Natural killer cell treated with Interleukin-12 subunit alpha and Interleukin-12 subunit beta and Interleukin-15 and Interleukin-18, amount 100 ng/mL, for 72 hours (primary cell): ENCODE measurements around the gene HEMGN. TPM values are rescaled to one million over a fixed set of nuclear protein-coding genes. Genes with fewer than 3 reads are reported as not detected.

ENCODE experiments used
- ATAC-seq, 2 donors: fragments of 150-1000 bp; cut with Tn5 transposase in 1 of 2; sonication (Bioruptor Pico), chemical (Tn5 transposase) in 1 of 2; 2 replicates each; pipeline ENCODE4 v1.10.0; 2021
- DNase-seq: peaks from one replicate; pipeline ENCODE4 v3.0.0; 2022; ENCODE audit warnings: low spot score
- H3K27ac Mint-ChIP-seq, 2 donors: 1 replicate in 1 of 2; 2 replicates in 1 of 2; pipeline ENCODE4 v1.8.0; 2022; ENCODE audit warnings: mixed read lengths in 2 of 2, mild to moderate bottlenecking in 1 of 2, moderate library complexity in 1 of 2
- H3K27me3 Mint-ChIP-seq, 2 donors: 1 replicate in 1 of 2; 2 replicates in 1 of 2; pipeline ENCODE4 v1.8.0; 2022; ENCODE audit warnings: mixed read lengths in 2 of 2
- H3K36me3 Mint-ChIP-seq: one replicate; pipeline ENCODE4 v1.8.0; 2022; ENCODE audit warnings: mixed read lengths
- H3K4me1 Mint-ChIP-seq, 2 donors: 1 replicate in 1 of 2; 2 replicates in 1 of 2; pipeline ENCODE4 v1.8.0; 2022; ENCODE audit warnings: low read depth in 2 of 2, mixed read lengths in 2 of 2, mild to moderate bottlenecking in 1 of 2
- H3K4me3 Mint-ChIP-seq: one replicate; pipeline ENCODE4 v1.8.0; 2022; ENCODE audit warnings: mixed read lengths
- H3K9me3 Mint-ChIP-seq: 2 replicates; pipeline ENCODE4 v1.8.0; 2022; ENCODE audit warnings: mixed read lengths
- total RNA-seq, 2 donors: library from RNA; stranded (reverse); gene quantifications; one replicate each; pipeline ENCODE4 v1.2.3, GENCODE V29; 2022

Gene HEMGN
- total RNA-seq, 2 donors from 2014 or later = not detected

DNA sequence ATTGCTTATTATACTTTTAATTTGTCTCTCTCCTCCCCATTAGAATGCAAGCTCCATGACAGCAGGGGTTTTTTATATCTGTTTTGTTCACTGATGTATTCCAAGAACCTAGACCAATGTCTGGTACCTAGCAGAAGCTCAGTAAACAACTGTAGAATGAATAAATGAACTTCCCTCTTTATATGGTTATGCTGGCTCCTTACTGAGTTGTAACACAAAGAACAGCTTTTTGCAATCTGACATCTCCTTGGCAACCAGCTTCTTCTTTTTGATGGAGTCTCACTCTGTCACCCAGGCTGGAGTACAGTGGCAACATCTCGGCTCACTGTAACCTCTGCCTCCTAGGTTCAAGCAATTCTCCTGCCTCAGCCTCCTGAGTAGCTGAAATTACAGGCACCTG, 29.3 kb downstream of the HEMGN start:
- Mint-ChIP-seq H3K4me3 (no peak overlapping the region), H3K4me1 (peaks cover 38 to 46% of the 10 kb centered on the region in 2 donors), H3K27me3 (no peaks in the 10 kb centered on the region), H3K27ac (no peak overlapping the region), H3K36me3 (peaks cover 11% of the 10 kb centered on the region), H3K9me3 (no peaks in the 10 kb centered on the region)
- no peak for DNase-seq
- no peak for ATAC-seq

DNA sequence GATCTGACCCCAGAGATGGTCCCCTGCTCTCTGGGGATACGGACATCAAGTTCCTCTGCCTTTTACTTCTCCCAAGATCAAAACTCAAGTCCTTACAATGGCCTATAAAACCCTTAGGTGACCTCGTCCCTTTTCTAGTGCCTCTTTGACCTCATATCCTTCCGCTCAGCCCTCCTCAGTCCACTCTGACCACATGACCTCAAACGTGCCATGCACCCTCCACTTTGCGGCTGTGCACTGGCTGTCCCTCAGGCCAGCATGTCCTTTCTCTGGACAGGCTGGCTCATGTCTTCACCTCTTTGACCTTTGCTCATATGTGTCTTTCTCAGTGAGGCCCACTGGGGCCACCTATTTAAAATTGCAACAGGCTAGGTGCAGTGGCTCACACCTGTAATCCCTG, 30.3 kb downstream of the HEMGN start:
- peak overlapping the region; percentile 71 for H3K4me3 Mint-ChIP-seq
- H3K4me1 Mint-ChIP-seq = peaks cover 38 to 46% of the 10 kb centered on the region in 2 donors
- no peaks in the 10 kb centered on the region for H3K9me3 Mint-ChIP-seq
- peak overlapping the region; percentile 85 to 86 for H3K27ac Mint-ChIP-seq
- DNase-seq = no peak
- ATAC-seq = no peak
- peaks cover 11% of the 10 kb centered on the region for H3K36me3 Mint-ChIP-seq
- H3K27me3 Mint-ChIP-seq = no peaks in the 10 kb centered on the region

DNA sequence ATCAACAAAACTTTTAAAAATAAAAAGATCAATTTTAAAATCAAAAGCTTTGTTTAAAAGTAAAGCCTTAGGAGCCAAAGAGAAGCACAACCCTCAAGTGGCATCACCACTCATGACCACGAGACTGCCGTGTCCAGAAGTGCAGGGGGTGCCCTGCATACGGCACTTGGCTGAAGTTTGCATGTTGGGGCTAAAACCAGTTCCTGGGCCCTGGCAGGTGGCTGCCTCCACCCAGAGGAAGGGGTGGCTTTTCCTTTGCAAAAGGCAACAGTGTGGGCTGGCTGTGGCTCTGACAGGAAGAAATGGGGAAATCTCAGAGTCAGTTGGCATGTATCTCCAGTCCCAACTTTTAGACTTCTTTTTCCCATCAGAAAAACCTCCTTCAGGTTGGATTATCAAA, 30.9 kb downstream of the HEMGN start:
- Mint-ChIP-seq H3K27ac (peak overlapping the region; percentile 85 to 86), H3K36me3 (peaks cover 11% of the 10 kb centered on the region), H3K4me3 (peak overlapping the region; percentile 84), H3K4me1 (peaks cover 38 to 46% of the 10 kb centered on the region in 2 donors), H3K27me3 (no peaks in the 10 kb centered on the region), H3K9me3 (no peaks in the 10 kb centered on the region)
- no peak for DNase-seq
- ATAC-seq = no peak

GRCh38 chr9:97906236-97906831, 31.6 kb downstream of the HEMGN start:
- ATAC-seq (peak; percentile 68 to 71), DNase-seq (no peak)
- peak overlapping the region; percentile 84 for H3K4me3 Mint-ChIP-seq
- H3K27me3 Mint-ChIP-seq = no peaks in the 10 kb centered on the region
- H3K36me3 Mint-ChIP-seq = peaks cover 11% of the 10 kb centered on the region
- H3K4me1 Mint-ChIP-seq = peaks cover 38 to 51% of the 10 kb centered on the region in 2 donors
- H3K27ac Mint-ChIP-seq = peak overlapping the region; percentile 85 to 86
- H3K9me3 Mint-ChIP-seq = no peaks in the 10 kb centered on the region

GRCh38 chr9:97905228-97905627, 32.7 kb downstream of the HEMGN start:
- Mint-ChIP-seq H3K4me3 (peak overlapping the region; percentile 84), H3K9me3 (no peaks in the 10 kb centered on the region), H3K36me3 (peaks cover 9% of the 10 kb centered on the region), H3K4me1 (peaks cover 34 to 49% of the 10 kb centered on the region in 2 donors), H3K27me3 (no peaks in the 10 kb centered on the region), H3K27ac (peak overlapping the region; percentile 85 to 86)
- DNase-seq (no peak), ATAC-seq (no peak)

GRCh38 chr9:97904725-97905124, 33.2 kb downstream of the HEMGN start:
- Mint-ChIP-seq H3K27ac (peak overlapping the region; percentile 85 to 86), H3K36me3 (peaks cover 5% of the 10 kb centered on the region), H3K4me1 (peaks cover 32 to 44% of the 10 kb centered on the region in 2 donors), H3K4me3 (peak overlapping the region; percentile 84), H3K27me3 (no peaks in the 10 kb centered on the region), H3K9me3 (no peaks in the 10 kb centered on the region)
- ATAC-seq (no peak), DNase-seq (no peak)

DNA sequence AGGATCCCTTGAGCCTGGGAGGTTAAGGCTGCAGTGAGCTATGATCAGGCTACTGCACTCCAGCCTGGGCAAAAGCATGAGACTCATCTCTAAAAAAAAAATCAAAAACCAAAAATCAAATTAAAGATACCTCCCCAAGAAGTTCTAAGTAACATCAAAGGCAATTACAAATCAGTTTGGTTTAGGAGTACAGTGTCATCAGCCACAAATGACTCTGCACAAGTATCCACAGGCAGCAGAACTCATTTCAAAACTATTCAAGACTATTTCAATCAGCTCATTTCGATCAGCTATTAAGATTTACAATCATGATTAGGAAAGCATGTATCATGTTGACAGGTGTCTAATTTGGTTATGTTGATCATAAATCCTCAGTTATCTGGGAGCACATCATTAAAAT, 34.8 kb downstream of the HEMGN start:
- ATAC-seq = no peak
- peaks cover 5% of the 10 kb centered on the region for H3K36me3 Mint-ChIP-seq
- H3K9me3 Mint-ChIP-seq = no peaks in the 10 kb centered on the region
- H3K4me3 Mint-ChIP-seq = no peak overlapping the region
- H3K4me1 Mint-ChIP-seq = peaks cover 32 to 44% of the 10 kb centered on the region in 2 donors
- no peak overlapping the region for H3K27ac Mint-ChIP-seq
- H3K27me3 Mint-ChIP-seq = no peaks in the 10 kb centered on the region
- DNase-seq = no peak

DNA sequence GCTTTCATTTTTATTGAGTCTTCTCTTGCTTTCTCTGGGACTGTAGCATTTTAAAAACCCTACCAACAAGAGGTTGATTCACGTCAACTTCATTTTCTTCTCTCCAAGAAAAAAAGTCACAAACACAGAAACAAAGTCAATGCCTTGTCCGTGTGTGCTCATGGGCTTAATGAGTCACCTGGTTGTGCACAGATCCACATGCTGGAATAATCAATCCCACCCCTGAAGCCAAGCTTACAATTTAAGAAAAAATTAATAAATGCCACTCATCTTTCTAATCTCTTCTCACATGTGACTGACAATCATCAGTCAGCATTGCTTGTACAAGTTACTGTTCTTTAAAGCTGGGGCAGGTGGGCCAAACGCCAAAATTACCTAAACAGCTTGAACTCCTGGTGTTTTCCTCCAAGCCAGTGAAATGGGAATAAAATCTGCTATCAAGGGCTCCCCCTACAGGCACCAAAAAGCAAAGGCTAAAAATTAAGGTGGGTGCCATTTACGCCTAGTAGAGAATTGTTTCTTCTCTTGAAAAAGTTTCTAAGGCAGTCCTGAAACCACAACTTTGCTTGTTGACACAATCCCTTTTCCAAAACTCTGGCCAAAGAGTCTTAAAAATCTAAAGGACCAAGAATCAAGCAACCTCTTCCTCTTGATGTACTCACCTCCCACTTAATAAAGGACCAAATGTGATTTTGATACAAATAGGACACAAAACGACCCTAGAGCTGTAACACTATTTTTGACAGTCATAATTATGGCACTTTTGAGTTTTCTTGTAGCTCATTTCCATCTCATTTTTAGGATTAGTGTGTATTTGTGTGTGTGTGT, 37.0 kb downstream of the HEMGN start:
- Mint-ChIP-seq H3K9me3 (no peaks in the 10 kb centered on the region), H3K27me3 (no peaks in the 10 kb centered on the region), H3K4me3 (no peak overlapping the region), H3K4me1 (peaks cover 19 to 29% of the 10 kb centered on the region in 2 donors), H3K27ac (no peak overlapping the region), H3K36me3 (no peaks in the 10 kb centered on the region)
- ATAC-seq = no peak
- DNase-seq = no peak

DNA sequence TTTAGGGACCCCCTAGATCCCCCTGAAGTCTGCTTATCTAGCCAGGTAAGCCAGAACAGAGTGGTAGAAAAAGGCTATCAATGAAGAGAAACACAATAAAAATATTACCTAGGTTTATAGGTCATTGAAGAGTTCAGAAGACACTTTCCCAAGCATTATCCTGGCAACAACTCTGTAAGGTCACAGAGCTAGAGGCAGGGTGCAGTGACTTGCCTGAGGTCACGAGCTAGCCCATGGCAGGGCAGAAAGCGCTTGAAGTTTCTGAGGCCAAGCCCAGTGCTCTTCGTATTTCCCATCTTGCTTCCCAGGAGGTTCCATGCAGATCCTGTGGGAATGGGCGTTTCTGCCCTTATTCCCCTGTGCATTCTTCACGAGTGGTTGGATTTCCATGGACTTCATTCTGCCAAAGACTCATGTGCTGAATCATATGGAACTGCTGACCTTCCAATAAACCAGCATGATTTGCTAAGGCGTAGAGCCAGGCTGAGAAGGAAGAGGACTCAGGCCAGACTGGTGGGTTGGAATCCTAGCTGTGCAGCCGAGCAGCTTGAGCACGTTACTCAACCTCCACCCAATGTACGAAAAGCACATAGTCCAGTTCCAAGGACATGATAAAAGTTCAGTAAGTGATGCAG, 37.8 kb downstream of the HEMGN start:
- no peaks in the 10 kb centered on the region for H3K9me3 Mint-ChIP-seq
- H3K4me3 Mint-ChIP-seq = no peak overlapping the region
- ATAC-seq = no peak
- DNase-seq = no peak
- H3K36me3 Mint-ChIP-seq = no peaks in the 10 kb centered on the region
- peaks cover 15 to 23% of the 10 kb centered on the region in 2 donors for H3K4me1 Mint-ChIP-seq
- no peaks in the 10 kb centered on the region for H3K27me3 Mint-ChIP-seq
- H3K27ac Mint-ChIP-seq = no peak overlapping the region

DNA sequence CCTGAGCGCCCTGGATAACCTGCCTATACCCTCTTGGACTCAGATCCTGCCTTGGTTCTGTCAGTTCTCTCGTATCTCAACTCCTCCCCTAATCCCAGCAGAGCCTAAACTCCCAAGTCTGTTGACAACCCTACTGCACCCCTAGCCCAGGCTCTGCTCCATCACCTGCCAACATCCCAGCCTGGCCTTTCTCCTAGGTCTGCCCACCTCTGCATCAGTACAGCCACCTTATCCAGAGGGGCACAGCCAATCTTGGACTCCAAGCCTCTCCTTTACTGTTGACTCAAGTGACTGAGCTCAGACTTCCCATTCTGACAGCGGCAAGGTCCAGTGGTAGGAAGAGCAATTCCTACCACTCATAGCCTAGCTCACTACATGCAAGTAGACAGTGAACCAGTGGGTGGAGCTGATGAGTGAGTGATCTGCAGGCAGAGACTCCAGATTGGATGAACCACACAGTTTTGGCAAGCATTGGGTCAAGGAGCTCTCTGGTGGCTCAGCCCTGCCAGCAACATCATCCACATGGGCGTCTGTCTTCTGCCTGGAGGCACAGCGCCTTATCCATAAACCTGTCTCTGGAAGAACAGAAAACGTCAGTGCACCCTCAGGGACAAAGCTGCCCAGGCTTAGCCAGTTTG, 42.2 kb downstream of the HEMGN start:
- no peak for DNase-seq
- no peaks in the 10 kb centered on the region for H3K27me3 Mint-ChIP-seq
- H3K36me3 Mint-ChIP-seq = no peaks in the 10 kb centered on the region
- H3K9me3 Mint-ChIP-seq = no peaks in the 10 kb centered on the region
- H3K4me1 Mint-ChIP-seq = peaks cover under 1 to 4% of the 10 kb centered on the region in 2 donors
- no peak overlapping the region for H3K4me3 Mint-ChIP-seq
- ATAC-seq = peak in 1 of 2 donors; percentile 20
- H3K27ac Mint-ChIP-seq = no peak overlapping the region

DNA sequence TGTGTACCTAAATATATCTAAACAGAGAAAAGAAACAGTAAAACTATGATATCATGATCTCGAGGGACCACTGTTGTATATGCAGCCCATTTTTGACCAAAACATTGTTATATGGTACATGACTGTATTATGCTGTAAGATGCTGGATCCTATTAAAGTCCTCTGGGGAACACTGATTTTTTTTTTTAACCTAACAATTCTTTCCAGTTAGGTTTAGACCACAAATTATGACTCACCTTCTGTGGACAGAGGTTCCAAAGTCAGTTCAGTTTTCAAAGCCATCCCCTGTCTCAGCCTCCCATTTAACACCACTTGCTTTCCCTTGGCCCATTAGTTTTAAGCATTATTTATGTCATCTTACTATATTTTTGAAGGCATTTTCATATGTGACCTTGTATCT, 42.8 kb downstream of the HEMGN start:
- Mint-ChIP-seq H3K36me3 (no peaks in the 10 kb centered on the region), H3K4me3 (no peak overlapping the region), H3K27ac (no peak overlapping the region), H3K9me3 (no peaks in the 10 kb centered on the region), H3K4me1 (no peaks in the 10 kb centered on the region), H3K27me3 (no peaks in the 10 kb centered on the region)
- DNase-seq (no peak), ATAC-seq (no peak)

- Mint-ChIP-seq H3K9me3 (no peaks in the 10 kb centered on the region), H3K36me3 (no peaks in the 10 kb centered on the region), H3K27me3 (no peaks in the 10 kb centered on the region), H3K27ac (no peak overlapping the region), H3K4me1 (no peaks in the 10 kb centered on the region), H3K4me3 (no peak overlapping the region)
- no peak for ATAC-seq
- DNase-seq = no peak
These were observed 45.6 kb downstream of the HEMGN start for GRCh38 chr9:97892421-97892820.

GRCh38 chr9:97891736-97892135, 46.2 kb downstream of the HEMGN start:
- Mint-ChIP-seq H3K4me1 (no peaks in the 10 kb centered on the region), H3K27ac (no peak overlapping the region), H3K27me3 (no peaks in the 10 kb centered on the region), H3K9me3 (no peaks in the 10 kb centered on the region), H3K36me3 (no peaks in the 10 kb centered on the region), H3K4me3 (no peak overlapping the region)
- no peak for DNase-seq
- ATAC-seq = no peak
